KMS-11 (cell line): Measurements from ENCODE around the gene ZNF799.

Source experiments
- H2AFZ ChIP-seq: fragments of 200-600 bp; sonication (generic); 2 replicates; pipeline ENCODE4 v1.6.1; 2016; ENCODE audit warnings: antibody characterized with exemption, mixed run types, low read depth
- H3K27ac ChIP-seq: fragments of 200-600 bp; sonication (generic); 2 replicates; pipeline ENCODE4 v1.6.1; 2016; ENCODE audit warnings: mild to moderate bottlenecking, mixed run types
- H3K27me3 ChIP-seq: fragments of 200-600 bp; sonication (generic); 2 replicates; pipeline ENCODE4 v1.6.1; 2017; ENCODE audit warnings: mild to moderate bottlenecking, low read depth, mixed run types, moderate library complexity; ENCODE audit not compliant: insufficient read depth
- H3K36me3 ChIP-seq: fragments of 200-600 bp; sonication (generic); 2 replicates; pipeline ENCODE4 v1.6.1; 2017; ENCODE audit warnings: mild to moderate bottlenecking, mixed run types; ENCODE audit not compliant: insufficient read depth
- H3K4me1 ChIP-seq: fragments of 200-600 bp; sonication (generic); 2 replicates; pipeline ENCODE4 v1.6.1; 2016; ENCODE audit warnings: mild to moderate bottlenecking, low read depth, mixed run types; ENCODE audit not compliant: poor library complexity, severe bottlenecking
- H3K4me2 ChIP-seq: fragments of 200-600 bp; sonication (generic); 2 replicates; pipeline ENCODE4 v1.7.0; 2016; ENCODE audit warnings: mild to moderate bottlenecking, mixed run types
- H3K4me3 ChIP-seq: fragments of 200-600 bp; sonication (generic); IDR thresholded peaks from 2 replicates; pipeline ENCODE4 v1.6.1; 2017; ENCODE audit warnings: low read depth, low read length, mixed read lengths; ENCODE audit not compliant: insufficient read depth
- H3K79me2 ChIP-seq: fragments of 200-600 bp; sonication (generic); 2 replicates; pipeline ENCODE4 v1.6.1; 2016; ENCODE audit warnings: low read depth, mixed run types; ENCODE audit not compliant: insufficient read depth
- H3K9ac ChIP-seq: fragments of 200-600 bp; sonication (generic); 2 replicates; pipeline ENCODE4 v1.6.1; 2016; ENCODE audit warnings: mild to moderate bottlenecking, mixed run types
- H4K20me1 ChIP-seq: fragments of 200-600 bp; sonication (generic); 2 replicates; pipeline ENCODE4 v1.6.1; 2016; ENCODE audit warnings: mild to moderate bottlenecking, mixed run types; ENCODE audit not compliant: insufficient read depth
- TF ChIP-seq, protein P1 (sequence below): fragments of 200-600 bp; sonication (generic); conservative IDR thresholded peaks from 2 replicates; pipeline ENCODE4 v1.6.1; 2017; ENCODE audit warnings: low read depth, mild to moderate bottlenecking, antibody characterized with exemption, low read length, moderate library complexity, mixed read lengths

Gene ZNF799

DNA sequence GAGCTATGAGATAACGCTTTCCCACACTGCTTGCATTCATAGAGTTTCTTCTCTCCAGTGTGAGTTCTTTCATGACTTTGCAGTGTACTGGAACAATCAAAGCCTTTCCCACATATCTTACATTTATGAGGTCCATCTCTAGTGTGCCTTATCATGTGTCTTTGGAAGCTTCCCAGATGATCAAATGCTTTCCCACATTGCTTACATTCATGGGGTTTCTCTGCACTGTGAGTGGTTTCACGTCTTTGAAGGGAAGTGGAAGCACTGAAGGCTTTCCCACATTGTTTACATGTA, 20.7 kb downstream of the ZNF799 start:
- H3K9ac ChIP-seq, result no peak overlapping the region
- no peaks in the 10 kb centered on the region for H3K27me3 ChIP-seq
- TF ChIP-seq, protein P1, sequence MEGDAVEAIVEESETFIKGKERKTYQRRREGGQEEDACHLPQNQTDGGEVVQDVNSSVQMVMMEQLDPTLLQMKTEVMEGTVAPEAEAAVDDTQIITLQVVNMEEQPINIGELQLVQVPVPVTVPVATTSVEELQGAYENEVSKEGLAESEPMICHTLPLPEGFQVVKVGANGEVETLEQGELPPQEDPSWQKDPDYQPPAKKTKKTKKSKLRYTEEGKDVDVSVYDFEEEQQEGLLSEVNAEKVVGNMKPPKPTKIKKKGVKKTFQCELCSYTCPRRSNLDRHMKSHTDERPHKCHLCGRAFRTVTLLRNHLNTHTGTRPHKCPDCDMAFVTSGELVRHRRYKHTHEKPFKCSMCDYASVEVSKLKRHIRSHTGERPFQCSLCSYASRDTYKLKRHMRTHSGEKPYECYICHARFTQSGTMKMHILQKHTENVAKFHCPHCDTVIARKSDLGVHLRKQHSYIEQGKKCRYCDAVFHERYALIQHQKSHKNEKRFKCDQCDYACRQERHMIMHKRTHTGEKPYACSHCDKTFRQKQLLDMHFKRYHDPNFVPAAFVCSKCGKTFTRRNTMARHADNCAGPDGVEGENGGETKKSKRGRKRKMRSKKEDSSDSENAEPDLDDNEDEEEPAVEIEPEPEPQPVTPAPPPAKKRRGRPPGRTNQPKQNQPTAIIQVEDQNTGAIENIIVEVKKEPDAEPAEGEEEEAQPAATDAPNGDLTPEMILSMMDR, result no peak
- no peaks in the 10 kb centered on the region for H3K4me1 ChIP-seq
- H3K4me3 ChIP-seq, result no peak overlapping the region
- H3K79me2 ChIP-seq, result no peaks in the 10 kb centered on the region
- H3K36me3 ChIP-seq, result no peaks in the 10 kb centered on the region
- H3K27ac ChIP-seq, result no peak overlapping the region
- no peak overlapping the region for H2AFZ ChIP-seq
- H4K20me1 ChIP-seq, result no peaks in the 10 kb centered on the region
- H3K4me2 ChIP-seq, result no peak overlapping the region

DNA sequence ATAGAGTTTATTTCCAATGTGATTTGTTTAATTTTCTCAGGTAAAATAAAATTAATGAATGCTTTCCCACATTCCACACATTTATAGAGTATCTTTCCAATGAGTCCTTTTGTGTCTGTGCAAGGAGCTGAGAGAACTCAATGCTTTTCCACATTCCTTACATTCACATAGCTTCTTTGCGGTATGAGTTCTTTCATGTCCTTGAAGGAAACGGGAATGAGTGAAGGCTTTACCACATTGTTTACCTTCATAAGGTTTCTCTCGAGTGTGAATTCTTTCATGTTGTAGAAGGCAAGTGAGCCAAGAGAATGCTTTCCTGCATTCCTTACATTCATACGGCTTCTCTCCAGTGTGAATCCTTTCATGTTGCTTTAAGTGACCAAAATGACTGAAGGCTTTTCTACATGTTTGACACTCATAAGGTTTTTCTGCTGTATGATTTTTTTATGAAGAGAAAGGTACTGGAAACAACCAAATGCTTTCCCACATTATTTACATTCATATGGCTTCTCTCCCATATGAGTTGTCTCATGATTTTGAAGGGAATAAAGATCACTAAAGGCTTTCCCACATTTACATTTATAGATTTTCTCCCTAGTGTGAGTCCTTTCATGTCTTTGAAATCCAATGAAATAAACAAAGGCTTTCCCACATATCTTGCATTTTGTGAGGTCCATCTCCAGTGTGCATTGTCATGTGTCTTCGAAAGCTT, 21.2 kb downstream of the ZNF799 start:
- TF ChIP-seq, protein P1, result no peak
- Histone ChIP-seq H3K79me2 (no peaks in the 10 kb centered on the region), H3K9ac (no peak overlapping the region), H3K27me3 (no peaks in the 10 kb centered on the region), H3K27ac (no peak overlapping the region), H3K4me3 (no peak overlapping the region), H2AFZ (no peak overlapping the region), H3K4me1 (no peaks in the 10 kb centered on the region), H3K4me2 (no peak overlapping the region), H4K20me1 (no peaks in the 10 kb centered on the region), H3K36me3 (no peaks in the 10 kb centered on the region)

DNA sequence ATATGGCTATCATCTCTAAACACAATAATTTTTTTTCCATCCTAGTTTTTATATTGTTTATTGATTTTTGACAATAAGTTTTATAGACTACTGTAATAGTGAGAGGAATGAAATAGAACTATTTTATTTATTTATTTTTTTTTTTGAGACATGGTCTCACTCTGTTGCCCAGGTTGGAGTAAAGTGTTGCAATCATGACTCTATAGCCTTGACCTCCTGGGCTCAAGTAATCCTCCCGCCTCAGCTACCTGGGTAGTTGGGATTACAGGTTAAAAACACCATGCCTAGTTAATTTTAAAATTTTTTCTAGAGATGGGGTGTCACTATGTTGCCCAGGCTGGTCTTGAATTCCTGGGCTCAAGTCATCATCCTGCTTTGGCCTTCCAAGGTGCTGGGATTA, 27.0 kb downstream of the ZNF799 start:
- no peak overlapping the region for H3K4me2 ChIP-seq
- no peaks in the 10 kb centered on the region for H3K4me1 ChIP-seq
- H3K9ac ChIP-seq, result no peak overlapping the region
- H3K27ac ChIP-seq, result no peak overlapping the region
- H3K4me3 ChIP-seq, result no peak overlapping the region
- H3K79me2 ChIP-seq, result no peaks in the 10 kb centered on the region
- no peaks in the 10 kb centered on the region for H4K20me1 ChIP-seq
- H3K36me3 ChIP-seq, result no peaks in the 10 kb centered on the region
- TF ChIP-seq, protein P1, result no peak
- no peaks in the 10 kb centered on the region for H3K27me3 ChIP-seq
- no peak overlapping the region for H2AFZ ChIP-seq

DNA sequence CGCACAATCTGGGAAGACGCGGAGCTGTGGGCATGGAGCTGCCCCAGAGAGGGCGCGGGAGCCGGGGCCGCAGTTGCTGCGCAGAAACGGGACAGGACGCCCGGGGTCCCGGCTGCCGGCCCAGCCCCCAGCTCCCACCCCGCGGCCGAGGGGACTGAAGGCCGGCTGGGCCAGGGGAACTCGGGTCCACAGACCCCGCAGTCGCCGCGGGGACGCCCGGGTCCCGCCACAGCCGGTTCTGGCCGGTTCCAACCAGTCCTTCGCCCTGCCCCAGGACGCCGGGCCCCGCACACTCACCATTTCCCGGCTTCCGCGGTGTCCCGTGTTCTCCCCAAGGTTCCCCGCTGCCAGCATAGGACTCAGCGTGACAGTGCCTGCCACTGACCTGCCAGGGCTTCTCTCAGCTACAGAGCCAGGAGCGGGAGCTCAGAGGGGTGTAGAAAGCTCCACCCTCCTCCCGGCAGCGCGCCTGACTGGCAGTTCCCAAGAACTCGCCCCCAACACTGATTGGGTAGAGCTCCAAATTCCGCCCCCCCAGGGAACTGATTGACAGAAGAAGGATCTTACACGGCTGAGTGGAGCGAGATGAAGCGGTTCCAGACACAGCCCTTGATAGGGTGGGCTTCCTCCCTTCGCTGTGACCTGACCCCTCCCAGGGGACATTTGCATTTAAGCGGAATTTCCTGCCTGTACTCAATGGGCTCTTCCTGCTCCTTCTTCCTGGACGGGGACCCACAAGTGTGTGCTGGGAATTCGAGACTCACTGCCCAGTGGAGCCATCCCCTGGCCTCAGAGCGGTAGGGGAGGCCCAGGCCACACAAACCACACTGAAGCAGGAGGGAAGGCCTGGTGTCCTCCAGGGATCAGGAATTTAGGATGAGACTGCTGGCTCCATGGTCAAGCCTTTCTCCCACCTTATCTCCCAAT, 35.6 kb downstream of the ZNF799 start, which contains the start of gene ZNF442:
ZNF442 (minus strand) TSS at position 448 of the 927 bp plus-strand sequence. CDS start 2,052 bp downstream, outside the sequence.
- Histone ChIP-seq H3K36me3 (no peaks in the 10 kb centered on the region), H2AFZ (peak within 1 kb of the TSS; percentile 45; the same call in 1 of the 2 replicates), H3K9ac (no peak within 1 kb of the TSS), H3K79me2 (no peaks in the 10 kb centered on the region), H3K4me2 (peak within 1 kb of the TSS; percentile 17), H4K20me1 (no peaks in the 10 kb centered on the region), H3K27ac (no peak within 1 kb of the TSS), H3K4me3 (no peak within 1 kb of the TSS), H3K27me3 (no peaks in the 10 kb centered on the region), H3K4me1 (no peaks in the 10 kb centered on the region)
- TF ChIP-seq, protein P1, result no peak
